Measurements from ENCODE around the gene NEK8.

DNA sequence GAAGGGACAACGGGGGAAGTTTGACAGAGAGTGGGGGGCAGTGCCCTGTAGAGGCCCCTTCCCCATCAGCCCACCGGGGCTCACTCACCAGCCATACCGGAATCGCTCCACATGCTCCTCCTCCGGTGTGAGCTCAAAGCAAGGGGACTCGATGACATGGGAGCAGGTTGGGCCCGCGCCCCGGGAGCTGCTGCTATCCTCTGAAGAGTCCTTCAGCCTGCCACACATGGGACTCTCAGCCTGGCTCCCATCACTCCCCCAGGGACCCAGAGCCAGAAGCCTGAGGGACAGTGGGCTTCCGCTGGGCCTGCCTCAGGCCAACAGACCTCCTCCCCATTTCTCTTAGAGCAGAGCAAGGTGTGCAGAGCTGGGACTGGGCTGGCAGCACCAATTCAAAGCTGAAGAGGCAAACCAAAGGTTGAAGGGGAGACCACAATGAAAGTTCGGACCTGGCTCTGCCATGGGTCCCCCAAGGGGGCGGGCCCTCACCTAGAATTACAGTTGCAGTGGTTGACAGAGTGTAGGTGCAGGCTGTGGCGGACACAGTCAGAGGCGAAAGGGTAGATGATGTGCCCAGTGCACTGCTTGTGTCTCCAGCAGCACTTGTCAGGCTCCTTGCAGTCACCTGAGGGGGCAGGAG lies 24.2 kb upstream of the NEK8 start:
- no peak for TF ChIP-seq GATA2 (IDR thresholded peaks at IDR 0.05; ENCODE audit: low read depth, low read length)
- no peak for TF ChIP-seq GATA3 (IDR thresholded peaks at IDR 0.05; ENCODE audit: low read depth, low read length)

All from SH-SY5Y (cell line).